Embryonic facial prominence (tissue), 1 donor: ENCODE measurements around the gene USP21.

Experiments
- DNase-seq: peaks from one replicate; pipeline ENCODE4 v3.0.0-alpha.2; 2016; ENCODE audit errors: extremely low spot score

USP21 gene

DNA sequence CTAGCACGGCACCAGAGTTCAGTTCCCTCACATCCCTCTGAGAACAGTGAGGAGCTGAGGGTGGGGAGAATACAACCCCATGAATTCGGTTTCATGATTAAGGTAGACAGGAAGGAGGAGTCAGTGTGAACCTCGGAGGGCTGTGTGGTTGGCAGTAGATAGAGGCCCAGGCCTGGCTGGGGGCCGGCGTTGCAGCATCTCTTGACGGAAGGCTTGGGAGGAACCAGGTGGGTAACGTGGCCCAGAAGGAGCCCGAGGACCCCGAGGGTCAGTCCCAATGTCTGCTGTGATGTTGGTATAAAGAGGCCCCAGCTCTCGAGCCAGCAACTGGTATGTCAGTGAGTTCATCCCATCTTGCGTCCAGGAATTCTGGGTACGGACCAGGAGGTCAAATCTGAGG, 12.4 kb downstream of the USP21 start:
- DNase-seq: no peak

DNA sequence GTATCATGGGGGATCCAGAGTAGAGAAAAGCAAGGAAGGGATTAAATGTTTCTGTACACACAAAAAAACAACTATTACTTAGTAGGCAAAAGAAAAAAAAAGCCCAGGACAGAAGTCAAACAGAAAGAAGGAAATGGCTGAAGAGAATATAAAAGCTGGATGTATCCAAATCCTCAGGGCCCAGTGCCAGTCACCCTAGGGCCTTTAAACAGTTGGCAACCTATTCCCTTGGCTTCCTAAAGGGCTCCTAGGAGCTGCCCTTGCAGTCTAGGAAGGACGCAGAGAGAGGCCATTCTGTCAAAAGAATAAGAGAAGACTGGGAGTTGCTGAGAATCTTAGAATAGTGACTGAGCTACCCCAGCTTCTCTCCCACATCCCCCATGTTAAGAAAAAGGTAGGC, 13.0 kb downstream of the USP21 start:
- no peak for DNase-seq

DNA sequence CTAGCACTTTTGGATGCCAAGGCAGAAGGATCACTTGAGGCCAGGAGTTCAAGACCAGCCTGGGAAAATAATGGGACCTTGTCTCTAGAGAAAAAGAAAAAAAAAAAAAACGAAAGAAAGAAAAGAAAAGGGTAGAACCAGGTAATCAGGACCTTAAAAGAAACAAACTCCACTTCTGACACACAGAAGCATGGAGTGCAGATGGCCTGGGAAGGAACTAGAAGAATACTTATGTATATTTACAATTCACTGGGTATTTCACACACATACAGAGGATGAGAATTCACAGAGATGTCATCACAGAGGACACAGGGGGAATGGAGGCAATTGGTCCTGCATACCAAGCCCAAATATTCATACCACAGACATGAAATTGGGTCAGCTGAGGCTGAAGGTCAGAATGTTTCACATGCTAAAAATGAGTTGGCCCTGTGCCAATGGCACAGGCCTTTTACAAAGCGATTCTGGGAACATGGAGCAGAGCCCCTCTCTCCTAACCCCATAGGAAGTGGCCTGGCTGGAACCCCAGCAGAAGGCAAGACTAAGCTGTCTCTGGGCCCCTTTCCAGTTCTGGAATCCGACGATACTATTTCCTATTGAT, 13.6 kb downstream of the USP21 start:
- no peak for DNase-seq

DNA sequence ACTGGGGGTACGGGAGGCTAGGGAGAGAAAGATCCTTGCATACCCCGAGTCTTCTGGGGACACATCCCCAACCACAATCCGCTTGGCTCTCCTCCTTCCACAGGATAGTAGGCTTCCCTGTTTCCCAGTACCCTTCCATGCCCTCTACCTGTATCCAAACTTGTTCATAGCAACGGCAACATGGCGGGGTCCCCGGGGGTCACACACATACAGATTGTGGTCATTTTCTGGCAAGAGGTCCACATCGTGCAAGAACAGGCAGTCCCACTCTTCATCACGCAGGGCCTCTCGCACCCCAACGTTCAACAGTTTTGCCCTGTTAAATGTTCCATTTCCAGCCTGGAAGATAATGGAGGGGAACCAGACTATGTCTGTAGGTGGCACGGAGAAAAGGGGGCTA, 14.4 kb downstream of the USP21 start:
- no peak for DNase-seq

DNA sequence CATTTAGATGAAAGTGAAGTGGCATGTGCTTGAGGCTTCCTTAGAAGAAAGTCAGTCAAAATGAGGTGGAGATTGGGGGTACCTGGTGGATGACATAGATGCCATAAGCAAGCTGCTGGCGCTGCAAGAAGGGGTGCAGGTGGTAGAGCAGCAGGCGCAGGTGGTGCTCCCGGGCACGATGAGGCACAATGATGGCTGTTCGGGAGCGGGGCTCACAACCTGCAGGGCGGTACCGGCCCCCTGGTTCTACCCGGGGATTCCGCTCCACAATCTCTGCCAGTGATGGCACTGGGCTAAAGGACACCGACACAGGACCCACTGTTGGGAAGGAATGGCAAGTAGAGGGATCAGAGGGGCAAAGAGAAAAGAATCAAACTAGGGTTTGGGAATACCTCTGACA, 15.6 kb downstream of the USP21 start:
- DNase-seq: no peak

DNA sequence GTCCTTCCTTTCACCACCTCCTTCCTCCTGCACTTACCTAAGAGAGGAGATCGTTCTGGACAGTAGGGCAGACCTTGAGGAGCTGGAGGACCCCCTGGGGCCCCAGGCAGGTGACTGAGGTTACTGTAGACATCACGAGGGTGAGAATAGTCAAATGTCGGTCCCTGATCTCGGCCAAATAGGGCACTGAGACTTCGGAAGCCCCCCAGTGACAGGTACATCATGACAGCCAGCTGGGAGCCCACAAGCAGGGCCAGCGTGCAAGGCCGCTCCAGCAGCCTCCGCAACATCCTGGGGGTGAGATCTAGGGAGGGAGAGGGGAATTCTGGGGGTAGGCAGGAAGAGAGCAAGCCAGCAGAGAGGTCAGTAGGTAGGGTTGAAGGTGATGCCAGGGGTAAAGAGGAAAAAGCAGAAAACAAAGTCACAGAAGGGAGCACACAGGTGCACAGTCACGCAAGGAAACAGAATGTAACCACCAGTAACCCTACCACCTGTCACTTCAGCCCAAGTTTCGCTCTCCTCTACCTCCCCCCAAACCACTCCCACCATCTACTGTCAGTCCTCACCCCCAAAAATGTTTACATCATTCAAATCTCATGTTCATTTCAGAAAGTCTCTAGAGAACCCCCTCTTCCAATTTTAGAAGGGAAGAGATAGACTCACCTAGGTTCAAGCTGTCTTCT, 16.6 kb downstream of the USP21 start:
- DNase-seq: no peak

DNA sequence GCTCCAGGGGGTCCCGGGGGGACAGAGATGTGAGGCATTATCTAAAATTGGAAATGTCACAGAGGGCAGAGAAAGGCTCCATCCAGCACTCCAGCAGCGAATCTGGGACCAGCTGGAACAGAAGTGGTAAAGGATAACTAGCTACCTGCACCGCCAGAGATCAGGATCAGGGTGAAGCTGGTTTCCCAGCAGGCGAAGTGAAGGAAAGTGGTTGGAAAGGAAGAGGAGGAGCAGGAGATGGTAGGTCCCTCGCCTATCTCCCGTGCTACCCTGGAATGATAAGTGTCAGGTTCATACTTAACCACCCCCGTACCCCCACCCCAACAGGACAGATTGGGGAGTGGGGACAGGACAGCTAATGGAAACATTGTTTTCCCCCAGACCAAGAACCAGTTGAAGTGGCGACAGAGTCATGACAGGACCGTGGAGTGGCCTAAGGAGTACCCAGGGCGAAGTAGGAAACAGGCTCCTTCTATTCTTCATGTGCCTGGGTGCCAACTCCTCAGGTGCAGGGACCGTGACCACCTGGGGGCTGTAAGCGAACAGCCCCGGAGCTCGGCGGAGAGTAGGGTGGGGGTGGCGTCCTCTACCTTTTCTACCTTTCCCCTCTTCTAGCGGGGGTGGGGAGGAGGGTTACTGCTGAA, 17.3 kb downstream of the USP21 start:
- no peak for DNase-seq

DNA sequence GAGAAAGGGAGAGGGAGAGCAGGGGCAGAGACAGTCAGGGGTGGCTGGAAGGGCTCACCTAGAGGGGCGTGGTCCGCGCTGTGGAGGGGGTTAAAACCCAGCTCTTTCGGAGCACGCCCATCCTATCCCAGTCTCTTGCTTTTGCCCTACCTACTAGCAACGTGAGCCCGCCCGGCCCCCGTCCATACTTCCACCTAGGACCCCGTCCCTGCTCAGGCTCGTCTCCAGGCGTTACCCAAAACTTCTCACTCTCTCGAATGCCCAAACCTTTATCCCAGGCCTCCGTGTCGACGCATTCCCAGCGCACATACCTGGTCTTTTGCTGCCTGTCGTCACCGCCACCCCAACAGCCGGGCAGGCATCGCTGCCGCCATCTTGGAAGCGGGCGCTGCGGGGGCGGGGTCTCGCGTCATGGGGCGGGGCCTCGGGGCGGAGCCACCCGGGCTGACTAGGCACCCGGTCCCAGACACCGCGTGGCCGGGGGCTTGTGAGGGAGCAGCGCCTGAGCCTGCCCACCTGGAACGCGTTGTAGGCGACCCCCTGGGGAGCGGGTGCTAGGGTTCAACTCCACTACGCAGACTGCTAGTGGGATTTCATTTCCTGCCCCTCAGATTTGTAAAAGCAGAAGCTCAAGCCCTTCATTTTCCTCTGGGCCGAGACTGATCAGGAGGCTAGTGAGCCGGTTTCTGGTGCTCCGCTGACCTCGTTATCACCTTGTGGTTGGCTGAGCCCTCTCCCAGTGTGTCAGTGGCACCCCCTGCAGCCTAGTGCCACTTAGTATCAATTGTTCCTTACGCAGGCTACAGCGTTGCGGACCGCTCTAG, 18.0 kb downstream of the USP21 start, which contains the start of gene B4GALT3:
Gene B4GALT3, minus strand, starts transcription at position 396 of the 824 bp plus-strand sequence. CDS start 1,447 bp downstream, outside the sequence.
- DNase-seq: peak; percentile 67

DNA sequence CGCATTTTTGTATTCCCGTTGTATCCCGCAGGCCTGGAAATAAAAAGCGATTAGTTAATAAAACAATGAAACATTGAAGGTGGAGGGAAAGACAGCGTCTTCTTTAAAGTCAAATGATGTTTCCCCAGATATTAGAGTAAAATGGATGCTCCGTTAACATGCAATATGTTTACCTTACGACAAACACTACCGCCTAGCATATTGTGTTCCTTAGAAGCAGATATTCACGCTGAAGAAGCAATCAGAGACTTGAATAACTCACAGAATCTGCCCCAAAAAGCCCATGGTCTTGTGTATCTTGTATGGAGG, 18.6 kb downstream of the USP21 start:
- DNase-seq: no peak

DNA sequence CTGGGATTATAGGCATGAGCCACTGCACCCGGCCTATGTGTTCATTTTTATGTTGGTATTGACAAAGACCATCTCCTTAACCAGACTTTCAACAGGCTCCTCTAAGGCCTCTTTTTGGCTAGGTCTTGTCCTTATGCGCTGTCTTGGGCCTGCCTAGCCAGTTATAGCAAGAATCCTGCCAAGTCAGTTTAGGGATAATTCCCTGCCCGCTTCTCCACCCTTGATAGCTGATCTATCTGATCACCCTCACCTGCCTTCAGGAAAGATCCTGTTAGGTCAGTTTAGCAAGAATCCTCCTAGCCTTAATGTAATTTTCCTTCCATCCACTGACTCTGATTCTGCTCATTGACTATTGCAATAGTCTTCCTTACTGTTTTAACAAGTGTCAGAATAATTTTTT, 20.4 kb downstream of the USP21 start:
- no peak for DNase-seq

DNA sequence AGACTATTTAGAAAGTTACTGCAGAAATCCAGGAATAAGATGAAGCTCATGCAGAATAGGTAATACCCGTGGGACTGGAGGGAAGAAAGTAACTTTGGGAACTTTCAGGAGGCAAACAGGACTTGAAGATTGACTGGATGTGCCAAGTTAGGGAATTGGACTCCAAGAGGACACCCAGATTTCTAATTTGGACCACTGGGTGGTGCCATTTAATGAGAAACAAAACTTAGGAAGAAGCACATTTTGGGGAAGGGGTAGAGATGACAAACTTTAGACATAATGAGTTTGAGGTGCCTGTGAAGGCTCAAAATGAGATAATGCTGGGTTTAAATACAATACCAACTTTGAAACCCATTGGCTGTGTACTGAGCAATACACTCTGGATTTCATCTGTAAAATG, 21.3 kb downstream of the USP21 start:
- DNase-seq: no peak

DNA sequence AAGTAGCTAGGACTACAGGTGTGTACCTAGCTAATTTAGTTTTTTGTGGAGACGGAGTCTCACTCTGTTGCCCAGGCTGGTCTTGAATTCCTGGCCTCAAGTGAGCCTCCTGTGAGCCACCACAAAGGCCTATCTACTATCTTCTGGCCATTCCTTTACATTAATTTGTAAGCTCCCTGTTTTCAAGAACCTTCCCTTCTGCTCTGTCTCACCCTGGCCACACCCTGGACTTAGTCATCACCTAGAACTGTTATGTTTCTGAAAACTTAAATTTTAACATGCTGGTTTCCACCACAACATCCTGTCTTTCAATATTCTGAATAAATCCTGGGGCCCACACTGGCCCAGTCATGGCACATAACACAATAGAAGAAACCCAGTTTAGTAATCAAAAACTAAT, 22.9 kb downstream of the USP21 start:
- DNase-seq: no peak

DNA sequence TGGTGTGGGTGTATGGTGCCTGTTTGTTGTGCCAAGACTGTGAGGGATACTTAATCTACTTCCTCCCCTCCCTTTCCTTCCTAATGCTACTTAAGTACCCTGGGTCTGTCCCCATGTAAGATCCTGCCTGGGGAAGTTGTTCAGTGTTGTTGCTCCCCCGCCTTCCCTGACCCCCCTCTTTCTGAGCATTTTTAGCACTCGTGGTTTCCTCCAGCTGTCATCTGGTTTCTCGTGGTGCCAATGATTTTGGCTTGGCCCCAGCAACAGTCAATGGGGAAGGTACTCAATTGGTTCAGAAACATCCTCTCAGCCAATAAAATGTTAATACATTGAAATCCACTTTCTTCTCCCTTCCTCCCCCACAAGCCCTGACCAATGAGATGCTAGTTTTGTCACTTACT, 26.0 kb downstream of the USP21 start:
- DNase-seq: no peak

DNA sequence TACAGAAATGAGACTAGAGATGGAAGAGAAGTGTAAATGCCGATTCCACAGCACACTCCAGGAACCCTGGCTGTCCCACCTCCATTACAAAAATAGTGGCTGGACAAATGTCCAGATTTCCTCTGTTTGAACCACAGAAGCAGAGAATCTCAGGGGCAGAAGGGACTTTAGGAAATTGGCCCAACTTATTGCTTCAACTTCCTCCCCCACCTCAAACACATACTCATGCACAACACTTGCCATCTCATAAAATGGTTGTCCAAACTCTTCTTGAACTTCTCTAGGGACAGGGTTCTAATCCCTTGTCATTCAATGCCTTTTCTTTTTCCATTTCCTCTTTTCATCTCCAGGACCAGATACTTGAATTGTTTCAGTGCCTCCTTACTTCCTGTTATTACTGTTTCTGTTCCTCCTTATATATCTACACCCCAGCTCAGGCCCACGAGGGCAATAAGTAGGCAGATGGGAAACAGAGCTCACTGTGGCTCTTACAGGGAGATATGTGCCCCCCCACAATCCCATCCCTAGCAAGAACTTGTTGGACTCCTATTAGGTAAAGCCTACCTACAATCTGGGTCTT, 26.5 kb downstream of the USP21 start:
- no peak for DNase-seq

DNA sequence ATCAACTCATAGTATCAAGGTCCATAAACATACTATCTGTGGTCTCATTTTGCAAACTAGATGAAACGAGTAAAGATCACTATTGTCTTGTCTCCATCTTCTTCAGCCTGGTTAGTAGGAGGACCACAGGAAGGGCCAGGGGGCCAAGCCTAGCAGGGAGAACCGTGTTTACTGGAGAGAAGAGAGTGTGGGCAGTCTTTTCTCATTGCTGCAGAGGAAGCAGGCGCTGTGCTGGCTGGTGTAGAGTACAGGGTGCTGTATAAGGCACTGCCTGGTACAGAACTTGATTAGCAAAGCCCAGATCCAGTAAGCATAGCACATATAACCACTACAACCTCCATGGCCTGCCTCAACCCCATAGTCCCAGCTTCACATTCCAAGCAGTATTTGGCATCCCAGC, 28.0 kb downstream of the USP21 start:
- DNase-seq: no peak

DNA sequence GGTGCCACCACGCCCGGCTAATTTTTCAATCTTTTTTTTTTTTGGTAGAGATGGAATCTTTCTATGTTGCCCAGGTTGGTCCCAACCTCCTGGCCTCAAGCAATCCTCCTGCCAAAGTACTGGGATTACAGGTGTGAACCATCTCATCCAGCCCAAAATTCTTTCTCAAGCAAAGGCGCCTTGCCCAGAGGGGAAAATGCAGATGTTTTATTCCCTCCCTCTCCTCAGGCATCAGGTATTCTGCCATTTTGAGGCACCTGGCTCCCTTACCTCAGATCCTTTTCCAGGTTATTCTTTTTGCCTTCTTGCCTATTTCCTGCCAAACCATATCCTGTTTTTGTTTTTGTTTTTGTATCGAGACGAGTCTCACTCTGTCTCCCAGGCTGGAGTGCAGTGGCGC, 29.1 kb downstream of the USP21 start:
- no peak for DNase-seq

DNA sequence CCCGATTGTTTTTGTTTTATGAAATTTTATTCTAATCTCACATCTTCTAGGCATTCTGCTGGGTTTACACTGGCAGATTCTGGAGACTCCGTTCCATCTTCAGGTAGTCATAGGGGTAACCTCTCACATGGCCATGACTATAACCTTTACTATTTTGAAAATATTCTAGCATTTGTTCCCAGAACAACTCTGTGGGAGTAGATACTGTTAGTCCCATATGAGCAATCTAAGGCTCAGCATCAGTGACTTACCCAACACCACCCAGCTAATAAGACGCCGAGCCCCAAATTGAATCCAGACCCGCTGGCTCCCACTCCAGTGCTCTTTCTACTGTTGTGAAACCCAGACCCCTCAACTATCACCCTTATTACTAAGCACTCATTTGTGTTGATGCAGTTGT, 29.7 kb downstream of the USP21 start:
- DNase-seq: no peak

DNA sequence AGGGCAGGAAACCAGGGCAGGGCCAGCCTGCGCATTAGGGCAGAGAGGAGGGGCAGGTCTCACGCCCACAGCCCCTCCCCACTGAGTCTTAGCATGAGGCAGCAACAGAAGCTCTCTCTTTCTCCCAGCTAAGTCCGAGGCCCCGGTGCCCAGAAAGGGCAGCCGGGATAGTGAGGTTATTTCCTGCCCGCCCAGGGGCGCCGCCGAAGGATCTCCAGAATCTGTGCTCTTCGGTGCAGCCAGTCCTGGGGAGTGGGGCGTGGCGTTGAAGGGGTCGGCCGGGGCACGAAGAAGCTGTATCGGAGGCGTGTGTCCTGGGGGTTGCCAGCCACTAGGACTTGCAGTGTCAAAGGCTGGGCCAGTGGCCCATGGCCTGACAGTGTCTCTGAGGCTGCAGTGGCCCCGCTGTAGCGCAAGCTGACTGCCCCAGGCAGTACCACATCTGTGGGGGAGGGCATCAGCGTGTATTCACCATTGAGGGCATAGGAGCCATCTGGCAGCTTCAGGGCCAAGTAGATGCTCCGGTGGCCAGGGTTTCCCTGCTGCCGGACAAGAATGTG, 31.7 kb downstream of the USP21 start:
- no peak for DNase-seq

DNA sequence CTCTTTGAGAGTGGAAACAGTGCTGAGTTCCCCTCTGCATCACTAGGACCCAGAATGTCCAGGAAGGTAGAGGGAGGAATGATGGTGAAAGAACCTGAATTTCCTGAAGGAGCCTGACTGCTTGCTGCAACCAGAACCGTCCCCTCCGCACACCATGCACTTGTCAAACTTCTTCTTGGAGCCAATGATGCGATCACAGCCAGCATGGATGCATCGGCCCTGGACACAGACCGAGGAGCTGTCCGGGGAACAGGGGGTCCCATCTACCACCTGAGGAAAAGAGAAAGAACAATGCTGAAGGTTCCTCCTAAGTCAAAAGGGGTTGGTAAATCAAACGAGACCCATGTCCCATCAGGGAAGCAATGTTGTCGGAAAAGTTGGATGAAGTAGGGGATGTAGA, 32.7 kb downstream of the USP21 start:
- DNase-seq: no peak

DNA sequence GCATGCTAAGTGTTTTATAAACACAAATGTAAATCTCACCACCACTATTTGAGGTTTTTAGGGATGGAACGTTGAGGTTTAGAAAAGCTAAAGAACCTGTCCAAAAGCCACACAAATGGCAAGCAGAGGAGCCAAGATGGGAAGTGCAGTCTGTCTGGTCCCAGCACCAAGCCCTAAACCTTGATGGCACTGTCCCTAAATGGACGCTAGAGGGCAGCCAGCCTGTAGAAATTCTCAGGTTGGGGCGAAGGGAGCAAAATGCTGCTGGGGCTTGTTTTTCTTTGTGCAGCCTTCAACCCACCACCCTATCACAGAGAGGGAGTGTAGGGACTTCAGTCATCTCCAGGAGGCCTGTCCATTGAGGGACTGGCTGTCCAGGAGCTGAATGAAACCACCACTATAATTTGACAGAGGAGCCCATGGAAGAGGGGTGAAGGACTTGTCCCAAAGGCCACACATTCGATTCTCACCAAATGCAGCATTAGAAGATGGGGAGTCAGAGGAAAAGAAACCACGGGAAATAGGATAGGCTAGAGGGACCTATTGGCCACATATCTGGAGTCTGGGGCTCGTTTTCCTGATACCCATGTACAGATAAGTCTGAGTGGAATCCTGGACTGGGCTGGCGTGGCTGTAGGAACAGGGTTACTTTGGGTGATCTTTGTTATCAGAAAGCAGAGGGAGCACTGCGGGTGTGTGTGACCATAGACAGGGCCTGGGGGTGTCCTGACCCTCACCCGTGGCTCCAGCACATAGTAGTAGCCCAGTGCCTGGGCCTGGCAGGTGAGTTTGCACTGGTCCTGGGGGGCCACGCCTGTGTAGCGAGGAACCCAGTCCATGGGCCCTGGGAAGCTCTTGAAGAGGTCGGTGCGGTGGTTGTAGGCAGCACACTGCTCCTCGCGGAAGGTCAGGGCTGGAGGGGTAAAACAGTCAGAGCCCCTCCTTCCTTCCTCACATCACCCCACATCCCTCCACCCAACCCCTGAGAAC, 33.5 kb downstream of the USP21 start:
- no peak for DNase-seq
